Prostate gland (tissue), 2 donors: Measurements from ENCODE around the gene ZNF830. TPM values are rescaled to one million over a fixed set of nuclear protein-coding genes. Genes with fewer than 3 reads are reported as not detected.
A peak's percentile ranks its signal among the peaks of the same experiment; 100 is the strongest.

Experiments used
- DNase-seq: peaks from one replicate; pipeline ENCODE4 v3.0.0-alpha.2; 2019; ENCODE audit warnings: low spot score
- H3K27ac ChIP-seq, 2 donors: fragments of 200-600 bp; sonication (generic); 2 replicates each; pipeline ENCODE4 v1.5.1; 2017 to 2019
- H3K27me3 ChIP-seq: fragments of 200-600 bp; sonication (generic); replicated peaks from 2 replicates; pipeline ENCODE4 v1.5.1; 2019; ENCODE audit not compliant: insufficient read depth
- H3K36me3 ChIP-seq, 2 donors: fragments of 200-600 bp; sonication (generic); 1 replicate in 1 of 2; 2 replicates in 1 of 2; pipeline versions ENCODE4 v1.5.1 to v1.8.1; 2017 to 2019
- H3K4me1 ChIP-seq: fragments of 200-600 bp; sonication (generic); replicated peaks from 2 replicates; pipeline ENCODE4 v1.5.1; 2019
- H3K4me3 ChIP-seq, 2 donors: fragments of 200-600 bp; sonication (generic); 2 replicates each; pipeline ENCODE4 v1.5.1; 2017 to 2019
- H3K9me3 ChIP-seq: fragments of 200-600 bp; sonication (generic); 2 replicates; pipeline ENCODE4 v1.5.1; 2017
- CTCF ChIP-seq, 4 experiments: fragments of 200-600 bp in 2 of 4; fragments of 450-650 bp in 2 of 4; sonication (generic) in 2 of 4; IDR thresholded peaks; 1 replicate in 3 of 4; 2 replicates in 1 of 4; pipeline ENCODE4 v1.5.1; 2016 to 2019; ENCODE audit warnings: antibody characterized with exemption in 4 of 4, mild to moderate bottlenecking in 2 of 4, moderate library complexity in 2 of 4
- POLR2A ChIP-seq: fragments of 450-650 bp; IDR thresholded peaks from one replicate; pipeline ENCODE4 v1.6.1; 2016; ENCODE audit warnings: antibody characterized with exemption, mild to moderate bottlenecking
- POLR2AphosphoS5 ChIP-seq: sonication (generic); formaldehyde crosslinking; IDR thresholded peaks from one replicate; pipeline ENCODE4 v1.6.1; 2017; ENCODE audit warnings: antibody characterized with exemption
- WGBS: methylation state at CpG from one replicate; pipeline ENCODE4 v1.1.5; 2018; 5-methylcytosine and 5-hydroxymethylcytosine counted together
- intact Hi-C: fragments of 100-400 bp; cut with DNase I; formaldehyde crosslinking; loops from one replicate; pipeline ENCODE4 v1.14.2; 2022
- total RNA-seq, 2 donors: library from RNA; depleted of rRNA; stranded (reverse); fragments of >200 nt; gene quantifications; one replicate each; pipeline ENCODE4 v1.1.0, GENCODE V29; 2016

Gene ZNF830
- total RNA-seq = 10 to 100 TPM; 15.0 to 21.0 TPM

- Histone ChIP-seq H3K4me3 (peak within 1 kb of the TSS; percentile 80 to 89), H3K4me1 (no peaks in the 10 kb centered on the region), H3K36me3 (no peaks in the 10 kb centered on the region), H3K9me3 (no peaks in the 10 kb centered on the region), H3K27me3 (no peaks in the 10 kb centered on the region), H3K27ac (peak within 1 kb of the TSS; percentile 89 to 92)
- peak in 1 of 4 experiments; percentile 6 for TF ChIP-seq CTCF (IDR thresholded peaks at IDR 0.05)
- TF ChIP-seq POLR2A = peak; percentile 59
- peak; percentile 99 for TF ChIP-seq POLR2AphosphoS5
- DNase-seq = peak; percentile 91
- intact Hi-C loops = loop anchor here (2.0 to 10.0 kb wide), 2 partner anchors 127 to 603 kb away; partner anchors contain the start of gene SLFN14
- 0% methylated on average over 65 of the region's 65 CpGs for WGBS
Measured at GRCh38 chr17:34961093-34961911, at the start of gene ZNF830, which contains the start of gene CCT6B. Gene ZNF830, plus strand, starts transcription at chr17:34961540. Its CDS starts 27 bp downstream, at chr17:34961567. Gene CCT6B, minus strand, starts transcription at chr17:34961460. Its CDS starts 67 bp downstream, at chr17:34961393.

- Histone ChIP-seq H3K36me3 (no peaks in the 10 kb centered on the region), H3K9me3 (no peaks in the 10 kb centered on the region), H3K27me3 (no peaks in the 10 kb centered on the region), H3K27ac (no peak overlapping the region), H3K4me1 (no peaks in the 10 kb centered on the region), H3K4me3 (no peak overlapping the region)
- intact Hi-C loops = no loop called here
- no peak for DNase-seq
- TF ChIP-seq POLR2A (no peak), CTCF (IDR thresholded peaks at IDR 0.05) (no peak), POLR2AphosphoS5 (no peak)
- WGBS = 79% methylated on average over 1 of the region's 1 CpG
Measured at GRCh38 chr17:34913001-34913400, 48.3 kb upstream of the ZNF830 start.

- Histone ChIP-seq H3K4me1 (no peaks in the 10 kb centered on the region), H3K36me3 (no peaks in the 10 kb centered on the region), H3K27me3 (no peaks in the 10 kb centered on the region), H3K27ac (no peak overlapping the region), H3K9me3 (no peaks in the 10 kb centered on the region), H3K4me3 (no peak overlapping the region)
- TF ChIP-seq CTCF (IDR thresholded peaks at IDR 0.05) = no peak
- no peak for TF ChIP-seq POLR2A
- peak; percentile 21 for TF ChIP-seq POLR2AphosphoS5
- no peak for DNase-seq
- intact Hi-C loops = no loop called here
- 57% methylated on average over 2 of the region's 2 CpGs for WGBS
Measured at GRCh38 chr17:34916120-34916519, 45.2 kb upstream of the ZNF830 start.

- WGBS = 70% methylated on average over 1 of the region's 1 CpG
- peak; percentile 41 for DNase-seq
- TF ChIP-seq POLR2AphosphoS5 (peak; percentile 49), CTCF (IDR thresholded peaks at IDR 0.05) (no peak), POLR2A (no peak)
- intact Hi-C loops = no loop called here
- H3K27me3 ChIP-seq = no peaks in the 10 kb centered on the region
- peak overlapping the region; percentile 46 to 58 for H3K27ac ChIP-seq
- H3K9me3 ChIP-seq = no peaks in the 10 kb centered on the region
- H3K36me3 ChIP-seq = no peaks in the 10 kb centered on the region
- no peaks in the 10 kb centered on the region for H3K4me1 ChIP-seq
- no peak overlapping the region for H3K4me3 ChIP-seq
Measured at GRCh38 chr17:34917381-34917780, 44.0 kb upstream of the ZNF830 start.
